Gastroesophageal sphincter (tissue), 3 donors: ENCODE results near the gene SHTN1.

Experiments used
- EP300 ChIP-seq: sonication (generic); formaldehyde crosslinking; IDR thresholded peaks from one replicate; pipeline ENCODE4 v1.6.1; 2017; ENCODE audit warnings: antibody characterized with exemption, mild to moderate bottlenecking
- POLR2A ChIP-seq, 2 donors: fragments of 450-650 bp; IDR thresholded peaks; one replicate each; pipeline ENCODE4 v1.6.1; 2017; ENCODE audit warnings: antibody characterized with exemption in 2 of 2, mild to moderate bottlenecking in 2 of 2, moderate library complexity in 1 of 2
- POLR2AphosphoS5 ChIP-seq: sonication (generic); formaldehyde crosslinking; IDR thresholded peaks from one replicate; pipeline ENCODE4 v1.6.1; 2017; ENCODE audit warnings: antibody characterized with exemption
- TF ChIP-seq, protein P1 (sequence below), 4 experiments: fragments of 200-600 bp in 2 of 4; fragments of 450-650 bp in 2 of 4; sonication (generic) in 1 of 4; IDR thresholded peaks; one replicate each; pipeline ENCODE4 v1.5.1; 2017 to 2019; ENCODE audit warnings: antibody characterized with exemption in 4 of 4, mild to moderate bottlenecking in 2 of 4, moderate library complexity in 2 of 4

DNA sequence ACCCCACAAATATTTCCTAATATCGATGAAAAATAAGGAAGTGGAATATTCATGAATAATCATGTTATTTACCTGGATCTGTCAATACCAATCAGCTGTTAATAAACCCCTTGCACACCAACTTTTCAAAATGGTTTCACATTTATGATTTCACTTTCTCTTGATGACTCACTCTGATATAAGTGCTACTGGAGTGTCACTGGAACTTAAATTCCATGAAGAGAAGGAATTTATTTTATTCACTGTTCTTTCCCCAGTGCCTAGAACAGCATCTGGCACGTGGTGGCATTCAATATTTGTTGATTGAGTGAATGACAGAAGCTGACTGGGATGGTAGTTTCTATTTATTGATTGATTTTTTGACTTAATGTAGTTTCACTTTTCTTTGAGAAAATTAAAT is 159.2 kb downstream of the SHTN1 start:
- no peak for TF ChIP-seq POLR2A (IDR thresholded peaks at IDR 0.05)
- no peak for TF ChIP-seq POLR2AphosphoS5
- TF ChIP-seq, protein P1, sequence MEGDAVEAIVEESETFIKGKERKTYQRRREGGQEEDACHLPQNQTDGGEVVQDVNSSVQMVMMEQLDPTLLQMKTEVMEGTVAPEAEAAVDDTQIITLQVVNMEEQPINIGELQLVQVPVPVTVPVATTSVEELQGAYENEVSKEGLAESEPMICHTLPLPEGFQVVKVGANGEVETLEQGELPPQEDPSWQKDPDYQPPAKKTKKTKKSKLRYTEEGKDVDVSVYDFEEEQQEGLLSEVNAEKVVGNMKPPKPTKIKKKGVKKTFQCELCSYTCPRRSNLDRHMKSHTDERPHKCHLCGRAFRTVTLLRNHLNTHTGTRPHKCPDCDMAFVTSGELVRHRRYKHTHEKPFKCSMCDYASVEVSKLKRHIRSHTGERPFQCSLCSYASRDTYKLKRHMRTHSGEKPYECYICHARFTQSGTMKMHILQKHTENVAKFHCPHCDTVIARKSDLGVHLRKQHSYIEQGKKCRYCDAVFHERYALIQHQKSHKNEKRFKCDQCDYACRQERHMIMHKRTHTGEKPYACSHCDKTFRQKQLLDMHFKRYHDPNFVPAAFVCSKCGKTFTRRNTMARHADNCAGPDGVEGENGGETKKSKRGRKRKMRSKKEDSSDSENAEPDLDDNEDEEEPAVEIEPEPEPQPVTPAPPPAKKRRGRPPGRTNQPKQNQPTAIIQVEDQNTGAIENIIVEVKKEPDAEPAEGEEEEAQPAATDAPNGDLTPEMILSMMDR (IDR thresholded peaks at IDR 0.05) = no peak
- TF ChIP-seq EP300 = no peak
